Measurements from ENCODE around the gene PPP2CA.

The PPP2CA gene

DNA sequence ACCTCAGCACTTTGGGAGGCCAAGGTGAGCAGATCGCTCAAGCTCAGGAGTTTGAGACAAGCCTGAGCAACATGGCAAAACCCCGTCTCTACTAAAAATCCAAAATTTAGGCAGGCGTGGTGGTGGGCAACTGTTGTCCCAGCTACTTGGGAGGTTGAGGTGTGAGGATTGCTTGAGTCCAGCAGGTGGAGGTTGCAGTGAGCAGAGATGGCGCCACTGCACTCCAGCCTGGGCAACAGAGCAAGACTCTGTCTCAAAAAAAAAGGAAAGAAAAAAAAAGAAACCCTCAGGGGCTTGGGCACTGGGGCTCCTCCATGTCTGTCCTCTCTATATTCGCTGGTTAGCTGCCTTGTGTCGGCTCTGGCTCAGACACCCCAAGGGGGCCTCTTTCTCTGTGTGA is 10.9 kb upstream of the PPP2CA start:
- H3K27me3 ChIP-seq (replicated peaks) = no peaks in the 10 kb centered on the region

GRCh38 chr5:134236318-134236717 is 10.4 kb upstream of the PPP2CA start:
- H3K27me3 ChIP-seq (replicated peaks) = no peaks in the 10 kb centered on the region
- TF ChIP-seq, protein P1, sequence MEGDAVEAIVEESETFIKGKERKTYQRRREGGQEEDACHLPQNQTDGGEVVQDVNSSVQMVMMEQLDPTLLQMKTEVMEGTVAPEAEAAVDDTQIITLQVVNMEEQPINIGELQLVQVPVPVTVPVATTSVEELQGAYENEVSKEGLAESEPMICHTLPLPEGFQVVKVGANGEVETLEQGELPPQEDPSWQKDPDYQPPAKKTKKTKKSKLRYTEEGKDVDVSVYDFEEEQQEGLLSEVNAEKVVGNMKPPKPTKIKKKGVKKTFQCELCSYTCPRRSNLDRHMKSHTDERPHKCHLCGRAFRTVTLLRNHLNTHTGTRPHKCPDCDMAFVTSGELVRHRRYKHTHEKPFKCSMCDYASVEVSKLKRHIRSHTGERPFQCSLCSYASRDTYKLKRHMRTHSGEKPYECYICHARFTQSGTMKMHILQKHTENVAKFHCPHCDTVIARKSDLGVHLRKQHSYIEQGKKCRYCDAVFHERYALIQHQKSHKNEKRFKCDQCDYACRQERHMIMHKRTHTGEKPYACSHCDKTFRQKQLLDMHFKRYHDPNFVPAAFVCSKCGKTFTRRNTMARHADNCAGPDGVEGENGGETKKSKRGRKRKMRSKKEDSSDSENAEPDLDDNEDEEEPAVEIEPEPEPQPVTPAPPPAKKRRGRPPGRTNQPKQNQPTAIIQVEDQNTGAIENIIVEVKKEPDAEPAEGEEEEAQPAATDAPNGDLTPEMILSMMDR (IDR thresholded peaks at IDR 0.05; ENCODE audit: low read depth, low read length, missing control alignments) = no peak
- no peak overlapping the region for H3K4me3 ChIP-seq (ENCODE audit: low read depth, low read length)
- no peaks in the 10 kb centered on the region for H3K36me3 ChIP-seq (replicated peaks)
- DNase-seq = no peak
- H3K27ac ChIP-seq = no peak overlapping the region
- in situ Hi-C loops (cut with HindIII; ENCODE audit: low pct_ligation_motif_present, low sequenced_read_pairs) = no loop called here

More for the DNA sequence above, 10.9 kb upstream of the PPP2CA start:
- DNase-seq = no peak
- H3K27ac ChIP-seq = no peak overlapping the region
- no peaks in the 10 kb centered on the region for H3K36me3 ChIP-seq (replicated peaks)
- H3K4me3 ChIP-seq (ENCODE audit: low read depth, low read length) = no peak overlapping the region
- TF ChIP-seq, protein P1 (IDR thresholded peaks at IDR 0.05; ENCODE audit: low read depth, low read length, missing control alignments) = no peak
- in situ Hi-C loops (cut with HindIII; ENCODE audit: low pct_ligation_motif_present, low sequenced_read_pairs) = no loop called here

- DNase-seq = no peak
- Histone ChIP-seq H3K36me3 (replicated peaks) (peaks cover 3% of the 10 kb centered on the region), H3K27me3 (replicated peaks) (no peaks in the 10 kb centered on the region), H3K4me3 (ENCODE audit: low read depth, low read length) (no peak overlapping the region), H3K27ac (no peak overlapping the region)
- in situ Hi-C loops (cut with HindIII; ENCODE audit: low pct_ligation_motif_present, low sequenced_read_pairs) = no loop called here
- TF ChIP-seq, protein P1 (IDR thresholded peaks at IDR 0.05; ENCODE audit: low read depth, low read length, missing control alignments) = no peak
These were observed 2.8 kb upstream of the PPP2CA start for GRCh38 chr5:134228624-134229023.

GRCh38 chr5:134227776-134228175 is 1.9 kb upstream of the PPP2CA start:
- no peak overlapping the region for H3K4me3 ChIP-seq (ENCODE audit: low read depth, low read length)
- no peak overlapping the region for H3K27ac ChIP-seq
- peaks cover 3% of the 10 kb centered on the region for H3K36me3 ChIP-seq (replicated peaks)
- in situ Hi-C loops (cut with HindIII; ENCODE audit: low pct_ligation_motif_present, low sequenced_read_pairs) = no loop called here
- H3K27me3 ChIP-seq (replicated peaks) = no peaks in the 10 kb centered on the region
- no peak for DNase-seq
- TF ChIP-seq, protein P1 (IDR thresholded peaks at IDR 0.05; ENCODE audit: low read depth, low read length, missing control alignments) = no peak

GRCh38 chr5:134227259-134227658 is 1.4 kb upstream of the PPP2CA start:
- TF ChIP-seq, protein P1 (IDR thresholded peaks at IDR 0.05; ENCODE audit: low read depth, low read length, missing control alignments) = no peak
- in situ Hi-C loops (cut with HindIII; ENCODE audit: low pct_ligation_motif_present, low sequenced_read_pairs) = no loop called here
- no peak overlapping the region for H3K27ac ChIP-seq

GRCh38 chr5:134226441-134227192 is 744 bp upstream of the PPP2CA start:
- peak overlapping the region; percentile 97 for H3K27ac ChIP-seq
- TF ChIP-seq, protein P1 (IDR thresholded peaks at IDR 0.05; ENCODE audit: low read depth, low read length, missing control alignments) = no peak
- H3K4me3 ChIP-seq (ENCODE audit: low read depth, low read length) = peak overlapping the region; percentile 92
- no peaks in the 10 kb centered on the region for H3K27me3 ChIP-seq (replicated peaks)
- in situ Hi-C loops (cut with HindIII; ENCODE audit: low pct_ligation_motif_present, low sequenced_read_pairs) = no loop called here
- no peak for DNase-seq
- peaks cover 3% of the 10 kb centered on the region for H3K36me3 ChIP-seq (replicated peaks)

More at GRCh38 chr5:134227259-134227658, 1.4 kb upstream of the PPP2CA start:
- no peaks in the 10 kb centered on the region for H3K27me3 ChIP-seq (replicated peaks)
- H3K4me3 ChIP-seq (ENCODE audit: low read depth, low read length) = no peak overlapping the region
- DNase-seq = no peak
- H3K36me3 ChIP-seq (replicated peaks) = peaks cover 3% of the 10 kb centered on the region

All from brain microvascular endothelial cell (primary cell).